Ishikawa (cell line): ENCODE measurements around the gene ACSF3.

Experiments used
- CREB1 ChIP-seq: IDR thresholded peaks from 2 replicates; pipeline ENCODE4 v1.6.1; 2012; ENCODE audit warnings: low read depth
- EP300 ChIP-seq: IDR thresholded peaks from 2 replicates; pipeline ENCODE4 v1.6.1; 2012; ENCODE audit warnings: borderline replicate concordance
- REST ChIP-seq: IDR thresholded peaks from 2 replicates; pipeline ENCODE4 v1.6.1; 2012; ENCODE audit warnings: low read depth, mild to moderate bottlenecking
- USF1 ChIP-seq: IDR thresholded peaks from 2 replicates; pipeline ENCODE4 v1.6.1; 2012

- TF ChIP-seq REST (no peak), EP300 (no peak), CREB1 (no peak), USF1 (no peak)
Measured at GRCh38 chr16:89056592-89056991, 37.1 kb upstream of the ACSF3 start.
